ENCODE data around the gene ALDH1B1. TPM values are rescaled to one million over a fixed set of nuclear protein-coding genes. Genes with fewer than 3 reads are reported as not detected.

Gene ALDH1B1
- total and polyA plus RNA-seq, 2 donors (not counting 1 experiment from before 2014, with no cell fraction given), result 16.2 to 17.4 TPM

- peaks cover 2% of the 10 kb centered on the region for H3K4me1 ChIP-seq (ENCODE audit: control insufficient read depth, extremely low read depth, insufficient read depth, low read length)
- no peak overlapping the region for H3K4me2 ChIP-seq (ENCODE audit: extremely low read depth, insufficient read depth, low read length)
- H3K27ac ChIP-seq (ENCODE audit: insufficient read depth, low read length), result no peak overlapping the region
- H3K4me3 ChIP-seq (replicated peaks in 1 of 4; ENCODE audit: control extremely low read depth in 1 of 4, insufficient read depth in 1 of 4, low read depth in 3 of 4, low read length in 4 of 4), result no peak overlapping the region
- no peaks in the 10 kb centered on the region for H3K36me3 ChIP-seq (ENCODE audit: control insufficient read depth, insufficient read depth, low read length)
- no peak overlapping the region for H3K9ac ChIP-seq (ENCODE audit: insufficient read depth, low read length)
- no peaks in the 10 kb centered on the region for H4K20me1 ChIP-seq (ENCODE audit: control insufficient read depth, extremely low read depth, insufficient read depth, low read length)
- DNase-seq (ENCODE audit: low read depth in 2 of 2), result peak; percentile 40 to 72
- no peaks in the 10 kb centered on the region for H3K27me3 ChIP-seq (ENCODE audit: control insufficient read depth, insufficient read depth, low read length)
- no peaks in the 10 kb centered on the region for H3K9me3 ChIP-seq (ENCODE audit: control insufficient read depth, insufficient read depth, low read depth, low read length)
- TF ChIP-seq, protein P1, sequence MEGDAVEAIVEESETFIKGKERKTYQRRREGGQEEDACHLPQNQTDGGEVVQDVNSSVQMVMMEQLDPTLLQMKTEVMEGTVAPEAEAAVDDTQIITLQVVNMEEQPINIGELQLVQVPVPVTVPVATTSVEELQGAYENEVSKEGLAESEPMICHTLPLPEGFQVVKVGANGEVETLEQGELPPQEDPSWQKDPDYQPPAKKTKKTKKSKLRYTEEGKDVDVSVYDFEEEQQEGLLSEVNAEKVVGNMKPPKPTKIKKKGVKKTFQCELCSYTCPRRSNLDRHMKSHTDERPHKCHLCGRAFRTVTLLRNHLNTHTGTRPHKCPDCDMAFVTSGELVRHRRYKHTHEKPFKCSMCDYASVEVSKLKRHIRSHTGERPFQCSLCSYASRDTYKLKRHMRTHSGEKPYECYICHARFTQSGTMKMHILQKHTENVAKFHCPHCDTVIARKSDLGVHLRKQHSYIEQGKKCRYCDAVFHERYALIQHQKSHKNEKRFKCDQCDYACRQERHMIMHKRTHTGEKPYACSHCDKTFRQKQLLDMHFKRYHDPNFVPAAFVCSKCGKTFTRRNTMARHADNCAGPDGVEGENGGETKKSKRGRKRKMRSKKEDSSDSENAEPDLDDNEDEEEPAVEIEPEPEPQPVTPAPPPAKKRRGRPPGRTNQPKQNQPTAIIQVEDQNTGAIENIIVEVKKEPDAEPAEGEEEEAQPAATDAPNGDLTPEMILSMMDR (conservative IDR thresholded peaks at IDR 0.05 in 1 of 2, IDR thresholded peaks at IDR 0.05 in 1 of 2; ENCODE audit: low read depth in 1 of 2, low read length in 2 of 2), result no peak
- TF ChIP-seq EZH2 (IDR thresholded peaks at IDR 0.05; ENCODE audit: low read length, missing control alignments), result no peak
- H3K79me2 ChIP-seq (ENCODE audit: control insufficient read depth, insufficient read depth, low read length), result peaks cover 5% of the 10 kb centered on the region
- H2AFZ ChIP-seq (ENCODE audit: low read length), result no peak overlapping the region
Measured at GRCh38 chr9:38389313-38389712, 3.2 kb upstream of the ALDH1B1 start.

DNA sequence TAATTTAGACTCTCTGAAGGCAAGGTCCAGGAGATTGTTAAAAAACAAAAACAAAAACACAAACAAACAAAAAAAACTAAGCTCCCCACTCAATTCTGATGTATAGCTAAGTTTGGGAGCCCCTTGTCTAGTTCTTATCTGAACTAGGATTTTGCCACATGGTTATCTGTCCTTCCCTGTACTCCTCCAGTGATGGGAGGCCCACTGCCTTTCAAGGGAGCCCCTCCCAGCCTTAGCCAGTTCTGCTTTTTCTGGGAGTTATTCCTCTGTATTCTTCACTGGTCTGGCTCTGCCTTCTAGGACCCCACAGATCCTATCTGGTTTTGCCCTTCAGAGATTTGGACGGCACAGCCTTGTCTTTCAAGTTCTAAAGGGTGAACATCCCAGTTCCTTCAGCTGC, 2.1 kb upstream of the ALDH1B1 start:
- Histone ChIP-seq H3K9me3 (ENCODE audit: control insufficient read depth, insufficient read depth, low read depth, low read length) (no peaks in the 10 kb centered on the region), H3K27me3 (ENCODE audit: control insufficient read depth, insufficient read depth, low read length) (no peaks in the 10 kb centered on the region), H3K4me1 (ENCODE audit: control insufficient read depth, extremely low read depth, insufficient read depth, low read length) (peaks cover 2% of the 10 kb centered on the region), H3K9ac (ENCODE audit: insufficient read depth, low read length) (no peak overlapping the region), H3K36me3 (ENCODE audit: control insufficient read depth, insufficient read depth, low read length) (no peaks in the 10 kb centered on the region), H2AFZ (ENCODE audit: low read length) (no peak overlapping the region), H4K20me1 (ENCODE audit: control insufficient read depth, extremely low read depth, insufficient read depth, low read length) (no peaks in the 10 kb centered on the region), H3K27ac (ENCODE audit: insufficient read depth, low read length) (no peak overlapping the region), H3K4me2 (ENCODE audit: extremely low read depth, insufficient read depth, low read length) (no peak overlapping the region), H3K79me2 (ENCODE audit: control insufficient read depth, insufficient read depth, low read length) (peaks cover 5% of the 10 kb centered on the region), H3K4me3 (replicated peaks in 1 of 4; ENCODE audit: control extremely low read depth in 1 of 4, insufficient read depth in 1 of 4, low read depth in 3 of 4, low read length in 4 of 4) (no peak overlapping the region)
- TF ChIP-seq, protein P1 (conservative IDR thresholded peaks at IDR 0.05 in 1 of 2, IDR thresholded peaks at IDR 0.05 in 1 of 2; ENCODE audit: low read depth in 1 of 2, low read length in 2 of 2), result no peak
- no peak for TF ChIP-seq EZH2 (IDR thresholded peaks at IDR 0.05; ENCODE audit: low read length, missing control alignments)
- no peak for DNase-seq (ENCODE audit: low read depth in 2 of 2)

DNA sequence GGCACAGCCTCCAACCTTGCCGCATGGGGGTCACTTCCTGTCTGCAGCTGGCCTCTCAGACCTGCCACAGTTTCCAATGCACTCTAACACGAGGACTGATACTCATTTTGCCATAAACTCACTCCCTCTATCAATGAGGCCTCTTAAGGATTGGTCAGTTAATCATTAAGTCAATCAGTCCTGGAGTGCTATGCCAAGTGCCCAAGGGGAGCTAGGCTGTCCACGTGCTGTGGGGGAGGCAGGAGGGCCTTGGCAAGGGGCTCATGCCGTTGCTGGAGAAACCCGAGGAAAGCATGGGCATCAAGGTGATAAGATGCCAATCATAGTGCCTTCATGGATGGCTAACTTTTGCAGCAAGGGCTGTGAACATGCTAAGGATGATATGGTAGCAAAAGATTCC, 1.7 kb upstream of the ALDH1B1 start:
- H3K4me3 ChIP-seq (replicated peaks in 1 of 4; ENCODE audit: control extremely low read depth in 1 of 4, insufficient read depth in 1 of 4, low read depth in 3 of 4, low read length in 4 of 4), result no peak overlapping the region
- H3K27me3 ChIP-seq (ENCODE audit: control insufficient read depth, insufficient read depth, low read length), result no peaks in the 10 kb centered on the region
- H3K4me1 ChIP-seq (ENCODE audit: control insufficient read depth, extremely low read depth, insufficient read depth, low read length), result peaks cover 2% of the 10 kb centered on the region
- no peak overlapping the region for H2AFZ ChIP-seq (ENCODE audit: low read length)
- H3K9ac ChIP-seq (ENCODE audit: insufficient read depth, low read length), result no peak overlapping the region
- H3K4me2 ChIP-seq (ENCODE audit: extremely low read depth, insufficient read depth, low read length), result no peak overlapping the region
- no peak overlapping the region for H3K27ac ChIP-seq (ENCODE audit: insufficient read depth, low read length)
- H3K79me2 ChIP-seq (ENCODE audit: control insufficient read depth, insufficient read depth, low read length), result peaks cover 5% of the 10 kb centered on the region
- no peaks in the 10 kb centered on the region for H3K9me3 ChIP-seq (ENCODE audit: control insufficient read depth, insufficient read depth, low read depth, low read length)
- TF ChIP-seq EZH2 (IDR thresholded peaks at IDR 0.05; ENCODE audit: low read length, missing control alignments), result no peak
- TF ChIP-seq, protein P1 (conservative IDR thresholded peaks at IDR 0.05 in 1 of 2, IDR thresholded peaks at IDR 0.05 in 1 of 2; ENCODE audit: low read depth in 1 of 2, low read length in 2 of 2), result no peak
- no peak for DNase-seq (ENCODE audit: low read depth in 2 of 2)
- peaks cover under 1% of the 10 kb centered on the region for H3K36me3 ChIP-seq (ENCODE audit: control insufficient read depth, insufficient read depth, low read length)
- H4K20me1 ChIP-seq (ENCODE audit: control insufficient read depth, extremely low read depth, insufficient read depth, low read length), result no peaks in the 10 kb centered on the region

Measured in fibroblast of lung (primary cell).